ENCODE measurements around the gene ARID1B.

Gene ARID1B

DNA sequence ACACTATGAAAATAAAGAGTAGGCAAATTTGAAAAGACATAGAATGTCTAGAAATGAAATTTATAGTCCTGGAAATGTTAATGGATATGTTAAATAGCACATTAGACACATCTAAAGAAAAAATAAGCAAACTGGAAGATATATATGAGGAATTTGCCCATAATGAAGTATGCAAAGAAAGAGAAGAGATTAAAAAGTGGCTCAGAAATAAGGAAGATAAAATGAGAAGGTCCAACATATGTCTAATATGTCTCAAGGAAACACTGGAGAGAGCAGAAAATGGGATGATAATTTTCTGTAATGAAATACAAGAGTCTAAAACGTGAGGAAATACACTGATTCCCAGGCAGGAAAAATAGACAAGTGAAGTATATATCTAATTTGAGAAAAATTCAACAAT lies 36.6 kb upstream of the ARID1B start:
- Histone ChIP-seq H3K4me3 (ENCODE audit: low read depth, low read length) (no peak overlapping the region), H3K4me1 (ENCODE audit: control insufficient read depth, insufficient read depth, low read length) (no peaks in the 10 kb centered on the region), H3K27ac (ENCODE audit: extremely low read depth, low read depth, low read length) (no peak overlapping the region), H3K9me3 (ENCODE audit: control insufficient read depth, insufficient read depth, low read depth, low read length) (no peaks in the 10 kb centered on the region), H3K36me3 (ENCODE audit: control insufficient read depth in 2 of 2, insufficient read depth in 1 of 2, low read length in 2 of 2) (no peaks in the 10 kb centered on the region)
- peak; percentile 100 for TF ChIP-seq ZNF133 (tag by site-specific recombination; IDR thresholded peaks at IDR 0.05)
- peak; percentile 37; the same call in 1 of the 2 replicates for TF ChIP-seq ZNF610 (tag by site-specific recombination; IDR thresholded peaks at IDR 0.05; ENCODE audit: borderline replicate concordance)
- TF ChIP-seq TRIM28 (IDR thresholded peaks at IDR 0.05; ENCODE audit: borderline replicate concordance, low read length), result peak; percentile 89
- no peak for TF ChIP-seq ZNF560 (tag by site-specific recombination; IDR thresholded peaks at IDR 0.05; ENCODE audit: borderline replicate concordance)
- TF ChIP-seq, protein P1, sequence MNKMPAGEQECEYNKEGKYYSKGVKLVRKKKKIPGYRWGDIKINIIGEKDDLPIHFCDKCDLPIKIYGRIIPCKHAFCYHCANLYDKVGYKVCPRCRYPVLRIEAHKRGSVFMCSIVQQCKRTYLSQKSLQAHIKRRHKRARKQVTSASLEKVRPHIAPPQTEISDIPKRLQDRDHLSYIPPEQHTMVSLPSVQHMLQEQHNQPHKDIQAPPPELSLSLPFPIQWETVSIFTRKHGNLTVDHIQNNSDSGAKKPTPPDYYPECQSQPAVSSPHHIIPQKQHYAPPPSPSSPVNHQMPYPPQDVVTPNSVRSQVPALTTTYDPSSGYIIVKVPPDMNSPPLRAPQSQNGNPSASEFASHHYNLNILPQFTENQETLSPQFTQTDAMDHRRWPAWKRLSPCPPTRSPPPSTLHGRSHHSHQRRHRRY (tag by site-specific recombination; IDR thresholded peaks at IDR 0.05), result no peak
- peak; percentile 95 for TF ChIP-seq SETDB1 (IDR thresholded peaks at IDR 0.05; ENCODE audit: insufficient read length, low read length)
- TF ChIP-seq ZNF585B (tag by site-specific recombination; IDR thresholded peaks at IDR 0.05), result peak; percentile 48
- CTCF ChIA-PET, result interaction anchor here (0.6 kb wide), 1 partner anchor 769 kb away, joined by 5 read pairs; no protein-coding TSS in a partner anchor
- POLR2A ChIA-PET, result no interaction called here

DNA sequence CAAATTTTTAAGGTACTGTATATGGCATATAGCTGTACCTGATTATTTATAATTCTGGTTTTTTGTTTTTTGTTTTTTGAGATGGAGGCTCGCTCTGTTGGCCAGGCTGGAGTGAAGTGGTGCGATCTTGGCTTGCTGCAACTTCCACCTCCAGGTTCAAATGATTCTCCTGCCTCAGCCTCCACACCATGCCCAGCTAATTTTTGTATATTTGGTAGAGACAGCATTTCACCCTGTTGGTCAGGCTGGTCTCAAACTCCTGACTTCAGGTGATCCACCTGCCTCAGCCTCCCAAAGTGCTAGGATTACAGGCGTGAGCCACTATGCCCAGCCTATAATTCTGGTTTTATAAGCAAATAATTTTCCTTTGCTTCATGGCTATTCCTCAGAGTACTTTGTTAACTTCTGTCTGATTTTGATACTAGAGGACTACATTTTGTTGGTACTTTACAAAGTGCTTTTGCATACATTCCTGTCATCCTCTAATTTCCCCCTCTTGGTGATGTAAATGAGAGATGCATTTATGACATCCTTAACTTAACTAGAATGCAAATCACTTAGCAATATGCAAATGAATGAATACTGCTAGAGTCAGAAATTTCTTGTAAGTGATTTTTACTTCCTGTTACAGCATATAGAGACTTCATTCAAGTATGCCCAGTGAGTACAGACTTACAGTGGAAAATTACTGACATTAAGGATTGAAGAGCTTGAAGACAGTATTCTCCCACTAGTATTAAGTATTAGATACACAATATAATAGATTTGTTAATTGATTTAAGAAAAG lies 35.7 kb upstream of the ARID1B start:
- H3K36me3 ChIP-seq (ENCODE audit: control insufficient read depth in 2 of 2, insufficient read depth in 1 of 2, low read length in 2 of 2), result no peaks in the 10 kb centered on the region
- H3K4me1 ChIP-seq (ENCODE audit: control insufficient read depth, insufficient read depth, low read length), result no peaks in the 10 kb centered on the region
- H3K4me3 ChIP-seq (ENCODE audit: low read depth, low read length), result no peak overlapping the region
- no peak for TF ChIP-seq ZXDB (tag by site-specific recombination; IDR thresholded peaks at IDR 0.05)
- TF ChIP-seq ZNF792 (tag by site-specific recombination; IDR thresholded peaks at IDR 0.05), result no peak
- TF ChIP-seq KLF16 (tag by site-specific recombination; IDR thresholded peaks at IDR 0.05), result no peak
- H3K27ac ChIP-seq (ENCODE audit: extremely low read depth, low read depth, low read length), result no peak overlapping the region
- CTCF ChIA-PET, result no interaction called here
- no peaks in the 10 kb centered on the region for H3K9me3 ChIP-seq (ENCODE audit: control insufficient read depth, insufficient read depth, low read depth, low read length)
- POLR2A ChIA-PET, result no interaction called here

DNA sequence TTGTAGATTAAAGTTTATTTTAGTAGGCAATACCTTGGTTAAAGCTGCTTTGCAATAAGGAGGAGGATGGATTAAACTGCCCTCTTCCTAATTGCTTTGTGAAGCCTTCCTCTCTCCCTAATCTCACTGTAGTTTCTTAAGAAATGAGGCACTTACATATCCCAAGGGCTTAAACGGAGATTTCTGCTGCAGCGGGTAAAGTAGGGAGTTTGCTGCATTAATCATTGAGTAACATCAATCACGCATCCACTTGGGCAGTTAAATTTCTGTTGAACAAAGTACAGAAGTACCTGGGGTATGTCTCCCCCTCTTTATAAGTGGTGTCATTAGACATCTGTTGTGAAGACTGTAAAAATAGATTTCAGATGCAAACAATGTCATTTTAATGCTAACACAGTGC lies 29.5 kb upstream of the ARID1B start:
- H3K9me3 ChIP-seq (ENCODE audit: control insufficient read depth, insufficient read depth, low read depth, low read length), result no peaks in the 10 kb centered on the region
- no peak overlapping the region for H3K27ac ChIP-seq (ENCODE audit: extremely low read depth, low read depth, low read length)
- ChIA-PET CTCF (interaction anchor here (0.6 kb wide), 2 partner anchors 288 to 1196 kb away, joined by 3 read pairs; no protein-coding TSS in a partner anchor), POLR2A (no interaction called here)
- no peaks in the 10 kb centered on the region for H3K36me3 ChIP-seq (ENCODE audit: control insufficient read depth in 2 of 2, insufficient read depth in 1 of 2, low read length in 2 of 2)
- H3K4me3 ChIP-seq (ENCODE audit: low read depth, low read length), result no peak overlapping the region
- TF ChIP-seq, protein P2, sequence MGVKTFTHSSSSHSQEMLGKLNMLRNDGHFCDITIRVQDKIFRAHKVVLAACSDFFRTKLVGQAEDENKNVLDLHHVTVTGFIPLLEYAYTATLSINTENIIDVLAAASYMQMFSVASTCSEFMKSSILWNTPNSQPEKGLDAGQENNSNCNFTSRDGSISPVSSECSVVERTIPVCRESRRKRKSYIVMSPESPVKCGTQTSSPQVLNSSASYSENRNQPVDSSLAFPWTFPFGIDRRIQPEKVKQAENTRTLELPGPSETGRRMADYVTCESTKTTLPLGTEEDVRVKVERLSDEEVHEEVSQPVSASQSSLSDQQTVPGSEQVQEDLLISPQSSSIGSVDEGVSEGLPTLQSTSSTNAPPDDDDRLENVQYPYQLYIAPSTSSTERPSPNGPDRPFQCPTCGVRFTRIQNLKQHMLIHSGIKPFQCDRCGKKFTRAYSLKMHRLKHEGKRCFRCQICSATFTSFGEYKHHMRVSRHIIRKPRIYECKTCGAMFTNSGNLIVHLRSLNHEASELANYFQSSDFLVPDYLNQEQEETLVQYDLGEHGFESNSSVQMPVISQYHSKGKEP (tag by site-specific recombination; IDR thresholded peaks at IDR 0.05), result peak; percentile 69
- TF ChIP-seq WT1 (tag by site-specific recombination; IDR thresholded peaks at IDR 0.05) (0 out of 2 replicates have a peak, but pooled peaks have one; percentile 30), KLF8 (tag by site-specific recombination; IDR thresholded peaks at IDR 0.05) (no peak), ZNF792 (tag by site-specific recombination; IDR thresholded peaks at IDR 0.05) (no peak), TRIM28 (IDR thresholded peaks at IDR 0.05; ENCODE audit: borderline replicate concordance, low read length) (0 out of 2 replicates have a peak, but pooled peaks have one; percentile 36), HOXC10 (CRISPR knock-in tag; IDR thresholded peaks at IDR 0.05) (no peak)
- no peaks in the 10 kb centered on the region for H3K4me1 ChIP-seq (ENCODE audit: control insufficient read depth, insufficient read depth, low read length)

DNA sequence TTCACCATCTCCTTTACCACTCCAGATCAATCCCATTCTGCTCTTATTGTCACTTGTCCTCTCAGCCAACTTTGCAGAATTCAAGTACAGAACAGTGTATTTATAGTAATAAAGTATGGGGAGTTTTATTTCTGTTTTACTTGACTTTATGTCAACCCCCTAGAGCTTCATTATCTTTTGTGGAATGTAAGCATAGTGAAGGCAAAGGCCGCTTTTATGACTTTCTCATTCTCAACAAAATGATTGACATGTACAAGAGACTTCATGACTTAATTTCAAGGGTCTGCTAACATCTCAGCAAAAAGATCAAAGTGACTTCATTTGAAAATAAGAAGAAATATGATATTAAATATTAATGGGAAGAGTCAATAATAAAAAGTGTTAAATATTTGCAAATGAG lies 28.7 kb upstream of the ARID1B start:
- ChIA-PET POLR2A (no interaction called here), CTCF (interaction anchor here (0.6 kb wide), 1 partner anchor 15 kb away, joined by 3 read pairs; no protein-coding TSS in a partner anchor)
- TF ChIP-seq, protein P3, sequence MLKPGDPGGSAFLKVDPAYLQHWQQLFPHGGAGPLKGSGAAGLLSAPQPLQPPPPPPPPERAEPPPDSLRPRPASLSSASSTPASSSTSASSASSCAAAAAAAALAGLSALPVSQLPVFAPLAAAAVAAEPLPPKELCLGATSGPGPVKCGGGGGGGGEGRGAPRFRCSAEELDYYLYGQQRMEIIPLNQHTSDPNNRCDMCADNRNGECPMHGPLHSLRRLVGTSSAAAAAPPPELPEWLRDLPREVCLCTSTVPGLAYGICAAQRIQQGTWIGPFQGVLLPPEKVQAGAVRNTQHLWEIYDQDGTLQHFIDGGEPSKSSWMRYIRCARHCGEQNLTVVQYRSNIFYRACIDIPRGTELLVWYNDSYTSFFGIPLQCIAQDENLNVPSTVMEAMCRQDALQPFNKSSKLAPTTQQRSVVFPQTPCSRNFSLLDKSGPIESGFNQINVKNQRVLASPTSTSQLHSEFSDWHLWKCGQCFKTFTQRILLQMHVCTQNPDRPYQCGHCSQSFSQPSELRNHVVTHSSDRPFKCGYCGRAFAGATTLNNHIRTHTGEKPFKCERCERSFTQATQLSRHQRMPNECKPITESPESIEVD (tag by site-specific recombination; IDR thresholded peaks at IDR 0.05), result peak; percentile 57; the same call in 1 of the 2 replicates
- 0 out of 2 replicates have a peak, but pooled peaks have one; percentile 9 for TF ChIP-seq ZNF843 (tag by site-specific recombination; IDR thresholded peaks at IDR 0.05)
- no peak for TF ChIP-seq ZNF670 (tag by site-specific recombination; IDR thresholded peaks at IDR 0.05; ENCODE audit: low read depth)
- TF ChIP-seq ZNF423 (tag by site-specific recombination; IDR thresholded peaks at IDR 0.05), result no peak

More for the DNA sequence above, 28.7 kb upstream of the ARID1B start:
- Histone ChIP-seq H3K27ac (ENCODE audit: extremely low read depth, low read depth, low read length) (no peak overlapping the region), H3K9me3 (ENCODE audit: control insufficient read depth, insufficient read depth, low read depth, low read length) (no peaks in the 10 kb centered on the region), H3K36me3 (ENCODE audit: control insufficient read depth in 2 of 2, insufficient read depth in 1 of 2, low read length in 2 of 2) (no peaks in the 10 kb centered on the region), H3K4me3 (ENCODE audit: low read depth, low read length) (no peak overlapping the region), H3K4me1 (ENCODE audit: control insufficient read depth, insufficient read depth, low read length) (no peaks in the 10 kb centered on the region)

Data from HEK293 (cell line).